Measurements from ENCODE around the gene ZNF383. TPM values are rescaled to one million over a fixed set of nuclear protein-coding genes. Genes with fewer than 3 reads are reported as not detected.

Gene ZNF383
- total and polyA plus RNA-seq, 2 of the 4 experiments (the other 2 are of a cell fraction): 2.4 to 4.5 TPM

- H2BK15ac ChIP-seq (ENCODE audit: low read depth, low read length): no peak overlapping the region
- no peak overlapping the region for H4K8ac ChIP-seq (ENCODE audit: low read depth in 2 of 2, low read length in 2 of 2)
- H2BK20ac ChIP-seq (ENCODE audit: low read depth, low read length): no peak overlapping the region
- intact Hi-C loops (cut with micrococcal nuclease): no loop called here
- H3K4me2 ChIP-seq (ENCODE audit: low read depth, low read length): no peak overlapping the region
- H3K14ac ChIP-seq (replicated peaks; ENCODE audit: low read depth, low read length): no peak overlapping the region
- no peak overlapping the region for H3K56ac ChIP-seq (ENCODE audit: extremely low read depth, insufficient read depth, low read length)
- H2BK120ac ChIP-seq (ENCODE audit: low read depth, low read length): no peak overlapping the region
- ChIA-PET CTCF (no interaction called here), POLR2A (ENCODE audit: unreplicated experiment) (no interaction called here)
- no peaks in the 10 kb centered on the region for H3K9me1 ChIP-seq (ENCODE audit: insufficient read depth, low read length)
- no peak overlapping the region for H4K91ac ChIP-seq (ENCODE audit: insufficient read depth, low read depth, low read length)
- H3K9me3 ChIP-seq (ENCODE audit: control insufficient read depth, insufficient read depth, low read length): peaks cover 20% of the 10 kb centered on the region
- no peaks in the 10 kb centered on the region for H4K20me1 ChIP-seq (ENCODE audit: insufficient read depth, low read length)
- no peak overlapping the region for H3K27ac ChIP-seq (ENCODE audit: insufficient read depth, low read length)
- H2AK9ac ChIP-seq (replicated peaks; ENCODE audit: low read depth, low read length, poor library complexity): no peak overlapping the region
- no peak overlapping the region for H4K5ac ChIP-seq (ENCODE audit: low read depth, low read length)
- dilution Hi-C loops (cut with HindIII; ENCODE audit: low sequenced_read_pairs, unreplicated experiment): no loop called here
- ATAC-seq (ENCODE audit: low read depth) (no peak), DNase-seq (no peak)
- no peak overlapping the region for H2AK5ac ChIP-seq (ENCODE audit: low read depth, low read length)
- no peak overlapping the region for H2AFZ ChIP-seq (replicated peaks; ENCODE audit: low read length, poor library complexity)
- no peak overlapping the region for H3K23ac ChIP-seq (ENCODE audit: low read depth, low read length)
- in situ Hi-C loops (cut with MboI; ENCODE audit: low sequenced_read_pairs): no loop called here
- no peak overlapping the region for H3K4ac ChIP-seq (ENCODE audit: low read depth, low read length)
- H3K79me1 ChIP-seq (ENCODE audit: low read depth in 1 of 2, low read length in 2 of 2): peaks cover 2 to 4% of the 10 kb centered on the region in 2 experiments; a peak in 1 of 4 replicates
- BruUV-seq (replicated peaks): no TSS peak
- no peak overlapping the region for H3K4me3 ChIP-seq (ENCODE audit: insufficient read depth, low read depth, low read length)
- H3K27me3 ChIP-seq (ENCODE audit: control insufficient read depth, insufficient read depth, low read length): no peaks in the 10 kb centered on the region
- TF ChIP-seq, protein P1, sequence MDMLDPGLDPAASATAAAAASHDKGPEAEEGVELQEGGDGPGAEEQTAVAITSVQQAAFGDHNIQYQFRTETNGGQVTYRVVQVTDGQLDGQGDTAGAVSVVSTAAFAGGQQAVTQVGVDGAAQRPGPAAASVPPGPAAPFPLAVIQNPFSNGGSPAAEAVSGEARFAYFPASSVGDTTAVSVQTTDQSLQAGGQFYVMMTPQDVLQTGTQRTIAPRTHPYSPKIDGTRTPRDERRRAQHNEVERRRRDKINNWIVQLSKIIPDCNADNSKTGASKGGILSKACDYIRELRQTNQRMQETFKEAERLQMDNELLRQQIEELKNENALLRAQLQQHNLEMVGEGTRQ (IDR thresholded peaks at IDR 0.05; ENCODE audit: low read depth, low read length): no peak
- peaks cover 39% of the 10 kb centered on the region for H3K36me3 ChIP-seq (ENCODE audit: control insufficient read depth, insufficient read depth, low read length)
- WGBS, 2 experiments (ENCODE audit: extremely low coverage in 2 of 2, insufficient read length in 1 of 2): no CpG with 5 or more reads among the region's 2 CpGs
- H3K18ac ChIP-seq (ENCODE audit: low read depth, low read length): no peak overlapping the region
- H2BK5ac ChIP-seq (ENCODE audit: low read depth, low read length, poor library complexity, severe bottlenecking): no peak overlapping the region
- no peaks in the 10 kb centered on the region for H3K4me1 ChIP-seq (ENCODE audit: control insufficient read depth, insufficient read depth, low read length)
- H3K9ac ChIP-seq (ENCODE audit: low read depth, low read length): no peak overlapping the region
Measured at GRCh38 chr19:37226248-37226647, 8.2 kb downstream of the ZNF383 start.
